HCT116 (cell line): Measurements from ENCODE around the gene DET1. TPM values are rescaled to one million over a fixed set of nuclear protein-coding genes. Genes with fewer than 3 reads are reported as not detected.
A peak's percentile ranks its signal among the peaks of the same experiment; 100 is the strongest.

Experiments
- ATAC-seq: fragments of 200-7000 bp; cut with Tn5 transposase; 2 replicates; pipeline ENCODE4 v1.9.1; 2020; ENCODE audit warnings: mild to moderate bottlenecking, moderate library complexity
- BruUV-seq: library from RNA; stranded (reverse); fragments of 400-500 nt; replicated peaks from 2 replicates; lab custom pipeline; 2021; lab: Mats Ljungman, UMichigan
- CTCF ChIA-PET: fragments of 300-600 bp; sonication (Branson Sonifier 250); formaldehyde crosslinking; loops from one replicate; lab custom pipeline; 2021; ENCODE audit warnings: antibody characterized with exemption; lab: Charles Lee
- POLR2A ChIA-PET: fragments of 300-600, 350-600 bp; sonication (Branson Sonifier 250); formaldehyde crosslinking; loops from one replicate; lab custom pipeline; 2021; ENCODE audit warnings: antibody characterized with exemption; lab: Charles Lee
- RAD21 ChIA-PET, 2 experiments: fragments of 300-600 bp; sonication (Branson Sonifier 250); formaldehyde crosslinking; loops; one replicate each; lab custom pipeline; 2023; ENCODE audit warnings: low total read pairs in 2 of 2; ENCODE audit not compliant: uncharacterized antibody in 2 of 2, unreplicated experiment in 2 of 2, low non-redundant PET in 1 of 2; lab: Charles Lee
- DNase-seq: peaks from one replicate; pipeline ENCODE4 v3.0.0-alpha.2; 2010; ENCODE audit warnings: low read depth, low spot score
- H2AFZ ChIP-seq: fragments of 200-600 bp; shearing (Covaris generic), sonication (generic); 2 replicates; pipeline ENCODE4 v1.6.1; 2017; ENCODE audit warnings: low read depth, mixed run types, mixed read lengths, antibody characterized with exemption, low read length; ENCODE audit not compliant: poor library complexity, severe bottlenecking
- H3K27ac ChIP-seq: 2 replicates; pipeline ENCODE4 v1.5.1; 2012; ENCODE audit warnings: low read depth, low read length
- H3K27me3 ChIP-seq: fragments of 200-600 bp; sonication (generic); 2 replicates; pipeline ENCODE4 v1.6.1; 2016; ENCODE audit warnings: mixed run types, low read length, mixed read lengths; ENCODE audit not compliant: insufficient read depth
- H3K36me3 ChIP-seq, 2 experiments: fragments of 200-500 bp in 1 of 2; fragments of 200-600 bp in 1 of 2; sonication (Bioruptor generic) in 1 of 2; sonication (generic) in 1 of 2; 2 replicates each; pipeline versions ENCODE4 v1.5.1 to v1.6.1; 2014 to 2016; ENCODE audit warnings: low read length in 2 of 2, inconsistent platforms in 1 of 2, mixed read lengths in 1 of 2, mixed run types in 1 of 2; ENCODE audit not compliant: insufficient read depth in 2 of 2, control insufficient read depth in 1 of 2
- H3K4me1 ChIP-seq, 2 experiments: fragments of 200-600 bp in 1 of 2; sonication (generic) in 1 of 2; 2 replicates each; pipeline versions ENCODE4 v1.5.1 to v1.6.1; 2012 to 2017; ENCODE audit warnings: low read length in 2 of 2, inconsistent platforms in 1 of 2, mild to moderate bottlenecking in 1 of 2, mixed read lengths in 1 of 2, mixed run types in 1 of 2, moderate library complexity in 1 of 2; ENCODE audit not compliant: insufficient read depth in 2 of 2, control insufficient read depth in 1 of 2
- H3K4me2 ChIP-seq: fragments of 200-600 bp; sonication (generic); 2 replicates; pipeline ENCODE4 v1.6.1; 2017; ENCODE audit warnings: mixed run types, low read length, mixed read lengths
- H3K4me3 ChIP-seq, 2 experiments: fragments of 200-600 bp in 1 of 2; sonication (generic) in 1 of 2; replicated peaks in 1 of 2; 2 replicates each; pipeline ENCODE4 v1.5.1; 2011 to 2016; ENCODE audit warnings: low read length in 2 of 2, control low read depth in 1 of 2, low read depth in 1 of 2, mild to moderate bottlenecking in 1 of 2, mixed read lengths in 1 of 2, mixed run types in 1 of 2
- H3K79me2 ChIP-seq: fragments of 200-600 bp; sonication (generic); 2 replicates; pipeline ENCODE4 v1.6.1; 2017; ENCODE audit warnings: mild to moderate bottlenecking, mixed run types, low read length, moderate library complexity, mixed read lengths; ENCODE audit not compliant: insufficient read depth
- H3K9ac ChIP-seq: fragments of 200-600 bp; sonication (generic); 2 replicates; pipeline ENCODE4 v1.6.1; 2016; ENCODE audit warnings: low read length, mixed read lengths
- H3K9me2 ChIP-seq: fragments of 200-600 bp; sonication (generic), shearing (Covaris generic); 2 replicates; pipeline ENCODE4 v1.6.1; 2017; ENCODE audit warnings: mixed run types, mild to moderate bottlenecking, moderate library complexity; ENCODE audit not compliant: insufficient read depth
- H3K9me3 ChIP-seq, 2 experiments: fragments of 200-500 bp in 1 of 2; fragments of 200-600 bp in 1 of 2; sonication (Bioruptor generic) in 1 of 2; sonication (generic) in 1 of 2; 2 replicates each; pipeline ENCODE4 v1.6.1; 2014 to 2017; ENCODE audit warnings: low read length in 2 of 2, mixed read lengths in 2 of 2, inconsistent platforms in 1 of 2, low read depth in 1 of 2, mild to moderate bottlenecking in 1 of 2, mixed run types in 1 of 2, moderate library complexity in 1 of 2; ENCODE audit not compliant: control insufficient read depth in 1 of 2, insufficient read depth in 1 of 2
- H4K20me1 ChIP-seq: fragments of 200-600 bp; sonication (generic), shearing (Covaris generic); 2 replicates; pipeline ENCODE4 v1.6.1; 2017; ENCODE audit warnings: mixed run types, mild to moderate bottlenecking, moderate library complexity; ENCODE audit not compliant: insufficient read depth
- CBX3 ChIP-seq: IDR thresholded peaks from 2 replicates; pipeline ENCODE4 v1.6.1; 2012; ENCODE audit warnings: low read depth
- CTCF ChIP-seq, 3 experiments: fragments of 200-600 bp in 1 of 3; sonication (generic) in 1 of 3; IDR thresholded peaks in 2 of 3; conservative IDR thresholded peaks in 1 of 3; 2 replicates each; pipeline ENCODE4 v1.5.1; 2012 to 2017; ENCODE audit warnings: low read depth in 2 of 3, low read length in 2 of 3, antibody characterized with exemption in 1 of 3, borderline replicate concordance in 1 of 3, control low read depth in 1 of 3, mild to moderate bottlenecking in 1 of 3, mixed read lengths in 1 of 3, mixed run types in 1 of 3, moderate library complexity in 1 of 3; ENCODE audit not compliant: insufficient read depth in 1 of 3
- EZH2 ChIP-seq: fragments of 200-600 bp; sonication (generic); IDR thresholded peaks from 2 replicates; pipeline ENCODE4 v1.6.1; 2017; ENCODE audit warnings: antibody characterized with exemption, mixed run types
- JUND ChIP-seq: IDR thresholded peaks from 2 replicates; pipeline ENCODE4 v1.6.1; 2012
- MAX ChIP-seq: IDR thresholded peaks from 2 replicates; pipeline ENCODE4 v1.6.1; 2012
- RAD21 ChIP-seq: IDR thresholded peaks from 2 replicates; pipeline ENCODE4 v1.6.1; 2012; ENCODE audit warnings: low read depth, mild to moderate bottlenecking
- REST ChIP-seq: IDR thresholded peaks from 2 replicates; pipeline ENCODE4 v1.6.1; 2012; ENCODE audit warnings: low read depth
- ZNF274 ChIP-seq: fragments of 200-500 bp; sonication (Bioruptor generic); IDR thresholded peaks from 2 replicates; pipeline ENCODE4 v1.6.1; 2014; ENCODE audit warnings: mild to moderate bottlenecking, low read depth, low read length, inconsistent platforms
- intact Hi-C: fragments of 100-400 bp; cut with micrococcal nuclease; formaldehyde crosslinking; loops from 2 replicates; pipeline ENCODE4 v1.10.0; 2022
- total RNA-seq: library from RNA; stranded (reverse); gene quantifications from one replicate; pipeline ENCODE4 v1.2.1, GENCODE V29; 2021; ENCODE audit not compliant: unreplicated experiment
- TF ChIP-seq, protein P1 (sequence below): IDR thresholded peaks from 2 replicates; pipeline ENCODE4 v1.6.1; 2012

Gene DET1
- total RNA-seq, 1 experiment from 2014 or later = 2.5 TPM

GRCh38 chr15:88543065-88543776, 3.3 kb downstream of the DET1 start:
- Histone ChIP-seq H3K4me2 (peak overlapping the region; percentile 26; the same call in 1 of the 2 replicates), H3K9me2 (no peaks in the 10 kb centered on the region), H2AFZ (no peak overlapping the region), H3K79me2 (no peaks in the 10 kb centered on the region), H3K4me1 (peaks cover 4 to 21% of the 10 kb centered on the region in 2 experiments; a peak in 3 of 4 replicates), H3K9me3 (no peaks in the 10 kb centered on the region), H3K9ac (no peak overlapping the region), H3K36me3 (no peaks in the 10 kb centered on the region), H3K4me3 (no peak overlapping the region), H3K27ac (no peak overlapping the region), H4K20me1 (no peaks in the 10 kb centered on the region), H3K27me3 (no peaks in the 10 kb centered on the region)
- ChIA-PET CTCF (no interaction called here), POLR2A (no interaction called here), RAD21 (no interaction called here)
- intact Hi-C loops = no loop called here
- ATAC-seq = no peak
- no TSS peak for BruUV-seq
- no peak for DNase-seq
- TF ChIP-seq, protein P1, sequence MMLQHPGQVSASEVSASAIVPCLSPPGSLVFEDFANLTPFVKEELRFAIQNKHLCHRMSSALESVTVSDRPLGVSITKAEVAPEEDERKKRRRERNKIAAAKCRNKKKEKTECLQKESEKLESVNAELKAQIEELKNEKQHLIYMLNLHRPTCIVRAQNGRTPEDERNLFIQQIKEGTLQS = no peak
- TF ChIP-seq MAX (no peak), CBX3 (no peak), JUND (no peak), CTCF (IDR thresholded peaks at IDR 0.05 in 2 of 3, conservative IDR thresholded peaks at IDR 0.05 in 1 of 3; ENCODE audit: borderline replicate concordance in 1 of 3, insufficient read depth in 1 of 3, low read depth in 2 of 3, low read length in 2 of 3) (no peak), REST (no peak), ZNF274 (no peak), RAD21 (no peak), EZH2 (no peak)
